GM23248 (cell line): Measurements from ENCODE around the gene ARID1B. TPM values are rescaled to one million over a fixed set of nuclear protein-coding genes. Genes with fewer than 3 reads are reported as not detected.
"Not testable (repeated sequence)": the region's sequence is repeated elsewhere in the genome, so short reads cannot be mapped to it uniquely, and the experiment has no call there.

Experiments used
- DNase-seq: peaks from one replicate; pipeline ENCODE4 v3.0.0-alpha.2; 2015
- H2AFZ ChIP-seq: fragments of 200-600 bp; sonication (generic); 2 replicates; pipeline ENCODE4 v1.6.1; 2016; ENCODE audit warnings: antibody characterized with exemption
- H3F3A ChIP-seq: fragments of 200-600 bp; sonication (generic); 2 replicates; pipeline ENCODE4 v1.6.1; 2016; ENCODE audit warnings: mild to moderate bottlenecking, antibody characterized with exemption, mixed run types; ENCODE audit not compliant: insufficient read depth
- H3K27ac ChIP-seq: fragments of 200-600 bp; sonication (generic); 2 replicates; pipeline ENCODE4 v1.5.1; 2016; ENCODE audit warnings: mild to moderate bottlenecking
- H3K27me3 ChIP-seq: fragments of 200-600 bp; sonication (generic); replicated peaks from 2 replicates; pipeline ENCODE4 v1.6.1; 2016; ENCODE audit warnings: mild to moderate bottlenecking; ENCODE audit not compliant: insufficient read depth
- H3K36me3 ChIP-seq: fragments of 200-600 bp; sonication (generic); 2 replicates; pipeline ENCODE4 v1.6.1; 2016; ENCODE audit warnings: low read depth, mild to moderate bottlenecking
- H3K4me1 ChIP-seq: fragments of 200-600 bp; sonication (generic); 2 replicates; pipeline ENCODE4 v1.6.1; 2016; ENCODE audit warnings: mild to moderate bottlenecking; ENCODE audit not compliant: insufficient read depth
- H3K4me2 ChIP-seq: fragments of 200-600 bp; sonication (generic); one replicate; pipeline ENCODE4 v1.6.1; 2016; ENCODE audit warnings: mild to moderate bottlenecking; ENCODE audit not compliant: unreplicated experiment
- H3K4me3 ChIP-seq: fragments of 200-600 bp; sonication (generic); 2 replicates; pipeline ENCODE4 v1.5.1; 2016; ENCODE audit warnings: mild to moderate bottlenecking
- H3K79me2 ChIP-seq: fragments of 200-600 bp; sonication (generic); 2 replicates; pipeline ENCODE4 v1.6.1; 2016; ENCODE audit warnings: mild to moderate bottlenecking; ENCODE audit not compliant: insufficient read depth
- H3K9ac ChIP-seq: fragments of 200-600 bp; sonication (generic); 2 replicates; pipeline ENCODE4 v1.6.1; 2016; ENCODE audit warnings: mild to moderate bottlenecking
- H3K9me2 ChIP-seq: fragments of 200-600 bp; sonication (generic); 2 replicates; pipeline ENCODE4 v1.6.1; 2016; ENCODE audit warnings: mixed run types, mild to moderate bottlenecking, moderate library complexity; ENCODE audit not compliant: insufficient read depth
- H3K9me3 ChIP-seq: fragments of 200-600 bp; sonication (generic); one replicate; pipeline ENCODE4 v1.6.1; 2017; ENCODE audit warnings: low read depth
- H4K20me1 ChIP-seq: fragments of 200-600 bp; sonication (generic); 2 replicates; pipeline ENCODE4 v1.6.0; 2016; ENCODE audit not compliant: insufficient read depth
- EZH2 ChIP-seq: fragments of 200-600 bp; sonication (generic); IDR thresholded peaks from 2 replicates; pipeline ENCODE4 v1.6.1; 2018; ENCODE audit warnings: antibody characterized with exemption, mild to moderate bottlenecking; ENCODE audit not compliant: insufficient read depth, poor library complexity, severe bottlenecking
- EZH2phosphoT487 ChIP-seq: fragments of 200-600 bp; sonication (generic); IDR thresholded peaks from 2 replicates; pipeline ENCODE4 v1.6.1; 2018; ENCODE audit warnings: antibody characterized with exemption, moderate library complexity, mild to moderate bottlenecking, low read depth; ENCODE audit not compliant: insufficient read depth
- WGBS, 2 experiments: methylation state at CpG; one replicate each; pipeline ENCODE4 v1.1.6; 2015 to 2017; ENCODE audit warnings: low lambda C conversion rate in 2 of 2, low coverage in 1 of 2; ENCODE audit errors: missing lambda C conversion rate in 2 of 2; 5-methylcytosine and 5-hydroxymethylcytosine counted together
- in situ Hi-C: fragments of 300-500 bp; cut with MboI; formaldehyde crosslinking; loops from 2 replicates; pipeline ENCODE4 v1.15.0; 2020
- polyA plus RNA-seq: library from polyadenylated mRNA; unstranded; fragments of >200 nt; fragmentation: Nextera tagmentation; extraction: Ambion mirVana; gene quantifications from 2 replicates; pipeline ENCODE4 v1.2.1, GENCODE V29; 2016
- total RNA-seq: library from RNA; depleted of rRNA; stranded (reverse); fragments of >200 nt; shearing (Covaris generic); gene quantifications from 2 replicates; pipeline ENCODE4 v1.2.3, GENCODE V29; 2014

The ARID1B gene
- total and polyA plus RNA-seq, 2 experiments from 2014 or later: 19.3 to 21.2 TPM

DNA sequence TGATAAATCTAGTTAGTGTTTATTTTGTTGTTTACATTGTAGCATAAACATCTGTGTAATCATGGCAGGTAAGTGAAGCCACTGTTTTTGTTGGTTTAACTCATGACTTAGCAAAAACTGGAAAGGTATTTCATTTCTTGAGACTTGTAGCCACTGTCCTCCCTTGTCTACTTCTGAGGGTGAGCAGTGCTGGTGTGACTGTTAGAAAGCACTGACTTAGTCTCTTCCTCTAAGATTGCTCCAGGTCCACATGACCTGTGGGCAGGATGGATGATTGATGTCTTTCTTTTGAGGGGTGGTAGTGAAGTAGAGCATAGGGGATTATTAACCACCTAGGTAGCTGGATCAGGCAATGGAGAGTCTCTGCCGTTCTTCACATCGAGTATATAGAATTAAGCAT lies 203.8 kb downstream of the ARID1B start:
- WGBS, 2 experiments: 97 to 100% methylated on average over 2 of the region's 2 CpGs
- Histone ChIP-seq H3K4me3 (no peak overlapping the region), H3K9me3 (no peaks in the 10 kb centered on the region), H3K9ac (no peak overlapping the region), H3K36me3 (no peaks in the 10 kb centered on the region), H3K4me2 (no peak overlapping the region), H3K27me3 (no peaks in the 10 kb centered on the region), H4K20me1 (no peaks in the 10 kb centered on the region), H3K4me1 (peaks cover 8% of the 10 kb centered on the region; the same call in 1 of the 2 replicates), H3F3A (no peaks in the 10 kb centered on the region; the same call in 1 of the 2 replicates), H2AFZ (no peak overlapping the region), H3K27ac (no peak overlapping the region), H3K9me2 (no peaks in the 10 kb centered on the region), H3K79me2 (peaks cover 100% of the 10 kb centered on the region)
- no peak for DNase-seq
- in situ Hi-C loops: no loop called here
- TF ChIP-seq EZH2phosphoT487 (no peak), EZH2 (no peak)

DNA sequence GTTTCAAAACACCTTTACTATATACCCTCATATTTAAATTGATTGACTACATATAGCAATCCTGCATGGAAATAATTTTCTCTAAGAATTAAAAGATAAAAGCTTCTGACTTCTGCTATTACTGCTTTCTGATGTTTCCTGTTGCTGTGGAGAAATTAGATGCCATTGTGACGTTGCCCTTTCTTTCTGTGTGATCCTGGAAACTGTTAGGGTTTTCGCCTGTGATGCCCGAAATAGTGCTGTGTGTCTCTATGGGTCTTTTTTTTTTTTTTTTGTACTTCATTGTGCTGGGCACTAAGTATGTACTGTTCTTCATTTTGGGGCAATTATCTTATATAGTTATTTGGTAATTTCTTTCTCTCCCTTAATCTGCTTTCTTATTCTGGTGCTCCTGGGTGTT lies 205.0 kb downstream of the ARID1B start:
- Histone ChIP-seq H3K4me2 (no peak overlapping the region), H3K9ac (no peak overlapping the region), H3K79me2 (peaks cover 100% of the 10 kb centered on the region), H3K27me3 (no peaks in the 10 kb centered on the region), H3K36me3 (no peaks in the 10 kb centered on the region), H4K20me1 (no peaks in the 10 kb centered on the region), H3F3A (no peaks in the 10 kb centered on the region; the same call in 1 of the 2 replicates), H2AFZ (no peak overlapping the region), H3K9me3 (no peaks in the 10 kb centered on the region), H3K4me1 (peaks cover 8% of the 10 kb centered on the region; the same call in 1 of the 2 replicates), H3K27ac (no peak overlapping the region), H3K4me3 (no peak overlapping the region), H3K9me2 (no peaks in the 10 kb centered on the region)
- no peak for TF ChIP-seq EZH2
- TF ChIP-seq EZH2phosphoT487: no peak
- DNase-seq: no peak
- in situ Hi-C loops: no loop called here
- WGBS, 2 experiments: 93 to 97% methylated on average over 3 of the region's 3 CpGs

DNA sequence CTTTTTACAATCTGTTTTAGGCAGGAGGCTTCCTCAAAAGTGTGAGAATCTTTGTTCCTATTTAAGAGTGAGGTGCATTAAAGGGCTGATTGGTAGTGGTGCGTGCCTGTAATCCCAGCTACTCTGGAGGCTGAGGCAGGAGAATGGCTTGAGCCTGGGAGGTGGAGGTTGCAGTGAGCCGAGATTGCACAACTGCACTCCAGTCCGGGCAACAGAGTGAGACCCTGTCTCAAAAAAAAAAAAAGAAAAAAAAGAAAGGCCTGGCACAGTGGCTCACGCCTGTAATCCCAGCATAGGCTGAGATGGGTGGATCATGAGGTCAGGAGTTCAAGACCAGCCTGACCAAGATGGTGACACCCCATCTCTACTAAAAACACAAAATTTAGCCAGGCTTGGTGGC lies 205.7 kb downstream of the ARID1B start:
- in situ Hi-C loops, H4K20me1 ChIP-seq: not testable (repeated sequence)

DNA sequence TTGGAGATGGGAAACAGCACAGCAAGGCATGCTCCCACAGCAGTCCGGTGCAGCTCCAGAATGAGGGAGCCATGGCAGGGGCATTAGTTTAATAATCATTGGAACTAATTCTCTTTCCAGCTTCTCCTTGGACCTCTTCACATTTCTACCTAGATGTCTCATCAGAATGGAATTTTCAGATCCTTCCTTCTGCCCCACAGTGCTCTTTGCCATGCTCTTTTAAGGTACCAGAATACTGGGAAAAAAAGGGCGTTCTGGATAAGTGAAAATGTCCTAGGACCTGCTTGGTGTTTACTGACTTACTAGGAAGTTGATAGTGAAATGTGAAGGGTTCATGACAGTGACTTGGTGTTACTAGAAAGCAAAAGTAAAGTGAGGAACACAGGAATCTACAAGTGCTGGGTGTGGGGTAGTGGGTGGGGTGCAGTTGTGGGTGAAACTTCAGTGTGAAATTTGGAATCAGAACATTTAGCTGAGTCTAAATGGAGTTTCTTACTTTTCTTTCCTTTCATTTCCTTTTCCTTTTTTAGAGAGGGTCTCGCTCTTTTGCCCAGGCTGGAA lies 207.1 kb downstream of the ARID1B start:
- Histone ChIP-seq H4K20me1 (no peaks in the 10 kb centered on the region), H3K4me1 (peaks cover 12% of the 10 kb centered on the region; the same call in 1 of the 2 replicates), H3K27me3 (no peaks in the 10 kb centered on the region), H3K9me2 (no peaks in the 10 kb centered on the region), H3K9me3 (no peaks in the 10 kb centered on the region), H3K27ac (no peak overlapping the region), H2AFZ (no peak overlapping the region), H3K4me3 (no peak overlapping the region), H3K4me2 (no peak overlapping the region), H3K36me3 (no peaks in the 10 kb centered on the region), H3K79me2 (peaks cover 100% of the 10 kb centered on the region), H3F3A (no peaks in the 10 kb centered on the region; the same call in 1 of the 2 replicates), H3K9ac (no peak overlapping the region)
- TF ChIP-seq EZH2phosphoT487 (no peak), EZH2 (no peak)
- in situ Hi-C loops: no loop called here
- no peak for DNase-seq
- WGBS, 2 experiments: 94 to 97% methylated on average over 3 of the region's 3 CpGs

More for the DNA sequence above, 205.7 kb downstream of the ARID1B start:
- H3K4me1 ChIP-seq, H3K27ac ChIP-seq, H3K4me2 ChIP-seq, H2AFZ ChIP-seq, H3K9me3 ChIP-seq, H3K9ac ChIP-seq, H3K4me3 ChIP-seq, H3K9me2 ChIP-seq, H3K36me3 ChIP-seq, H3K27me3 ChIP-seq, DNase-seq, H3F3A ChIP-seq: not testable (repeated sequence)
- H3K79me2 ChIP-seq: peaks cover 100% of the 10 kb centered on the region
- WGBS, 2 experiments: 94 to 95% methylated on average over 4 of the region's 4 CpGs

DNA sequence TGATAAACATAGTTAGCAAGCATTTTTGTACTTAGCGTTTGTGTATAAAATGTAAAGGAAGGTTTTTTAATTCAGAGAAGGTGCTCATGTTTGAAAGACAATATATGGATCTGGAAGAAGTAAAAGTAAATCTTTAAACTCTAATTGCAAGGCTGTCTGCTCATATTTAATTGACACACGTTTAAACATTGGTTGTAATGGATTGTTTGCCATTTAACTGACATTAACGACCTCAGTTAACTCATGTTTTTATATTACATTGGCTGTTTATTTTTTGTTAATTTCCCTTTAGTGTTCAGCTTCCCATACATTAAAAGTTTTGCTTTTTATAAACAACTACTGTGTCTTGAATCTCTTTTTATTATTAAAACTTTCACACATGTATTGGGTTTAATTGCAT lies 208.1 kb downstream of the ARID1B start:
- H4K20me1 ChIP-seq: no peaks in the 10 kb centered on the region
- peaks cover 100% of the 10 kb centered on the region for H3K79me2 ChIP-seq
- WGBS, 2 experiments: 80 to 85% methylated on average over 3 of the region's 3 CpGs
- TF ChIP-seq EZH2: no peak
- no peak for TF ChIP-seq EZH2phosphoT487
- no peak overlapping the region for H3K4me2 ChIP-seq
- H3K36me3 ChIP-seq: no peaks in the 10 kb centered on the region
- no peak overlapping the region for H3K4me3 ChIP-seq
- no peaks in the 10 kb centered on the region for H3K9me3 ChIP-seq
- DNase-seq: no peak
- no peaks in the 10 kb centered on the region; the same call in 1 of the 2 replicates for H3F3A ChIP-seq
- H3K27ac ChIP-seq: no peak overlapping the region
- no peaks in the 10 kb centered on the region for H3K9me2 ChIP-seq
- H2AFZ ChIP-seq: no peak overlapping the region
- in situ Hi-C loops: no loop called here
- peaks cover 12% of the 10 kb centered on the region; the same call in 1 of the 2 replicates for H3K4me1 ChIP-seq
- no peak overlapping the region for H3K9ac ChIP-seq
- H3K27me3 ChIP-seq: no peaks in the 10 kb centered on the region
